Osteocyte (in vitro differentiated cells): ENCODE results near the gene OGA. TPM values are rescaled to one million over a fixed set of nuclear protein-coding genes. Genes with fewer than 3 reads are reported as not detected.

ENCODE experiments used
- DNase-seq: peaks from one replicate; pipeline ENCODE4 v3.0.0; 2021; ENCODE audit warnings: mixed read lengths; ENCODE audit not compliant: unreplicated experiment; ENCODE audit errors: extremely low spot score
- H3K27ac Mint-ChIP-seq: one replicate; pipeline ENCODE4 v1.8.0; 2021; ENCODE audit warnings: mild to moderate bottlenecking, mixed read lengths; ENCODE audit not compliant: unreplicated experiment
- H3K27me3 Mint-ChIP-seq: one replicate; pipeline ENCODE4 v1.8.0; 2021; ENCODE audit warnings: mixed read lengths; ENCODE audit not compliant: unreplicated experiment
- H3K36me3 Mint-ChIP-seq: one replicate; pipeline ENCODE4 v1.8.0; 2021; ENCODE audit warnings: mixed read lengths; ENCODE audit not compliant: unreplicated experiment
- H3K4me1 Mint-ChIP-seq: one replicate; pipeline ENCODE4 v1.8.0; 2021; ENCODE audit warnings: mixed read lengths; ENCODE audit not compliant: unreplicated experiment
- H3K4me3 Mint-ChIP-seq: one replicate; pipeline ENCODE4 v1.8.0; 2021; ENCODE audit warnings: mild to moderate bottlenecking, moderate library complexity, mixed read lengths; ENCODE audit not compliant: unreplicated experiment
- H3K9me3 Mint-ChIP-seq: one replicate; pipeline ENCODE4 v1.8.0; 2021; ENCODE audit warnings: mixed read lengths; ENCODE audit not compliant: unreplicated experiment
- total RNA-seq: library from RNA; stranded (reverse); gene quantifications from 2 replicates; pipeline ENCODE4 v1.2.1, GENCODE V29; 2021
- TF ChIP-seq, protein P1 (sequence below): fragments of 200-600 bp; sonication (generic); IDR thresholded peaks from 2 replicates; pipeline ENCODE4 v1.5.0; 2021; ENCODE audit warnings: antibody characterized with exemption, mild to moderate bottlenecking, moderate library complexity

Gene OGA
- total RNA-seq, 1 donor from 2014 or later = 113 TPM

DNA sequence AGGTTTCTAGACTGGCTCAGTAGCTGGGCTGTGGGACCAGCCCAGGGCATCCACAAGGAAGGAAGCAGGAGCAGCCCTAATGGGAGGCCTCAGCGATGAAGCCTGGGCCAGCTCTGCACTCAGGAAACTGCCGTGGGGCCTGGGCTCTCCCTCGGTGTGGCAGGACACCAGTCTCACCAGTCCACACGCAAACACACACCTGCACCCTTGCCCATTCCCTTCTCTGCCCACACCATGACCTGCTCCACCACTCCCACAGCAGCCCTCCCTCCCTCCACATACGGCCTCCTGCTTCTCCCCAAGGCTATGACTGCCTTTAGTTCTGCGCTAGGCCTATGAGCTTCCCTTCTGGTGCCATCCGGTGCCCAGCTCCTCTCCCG, 49.5 kb downstream of the OGA start:
- no peaks in the 10 kb centered on the region for H3K9me3 Mint-ChIP-seq
- no peak for DNase-seq
- TF ChIP-seq, protein P1, sequence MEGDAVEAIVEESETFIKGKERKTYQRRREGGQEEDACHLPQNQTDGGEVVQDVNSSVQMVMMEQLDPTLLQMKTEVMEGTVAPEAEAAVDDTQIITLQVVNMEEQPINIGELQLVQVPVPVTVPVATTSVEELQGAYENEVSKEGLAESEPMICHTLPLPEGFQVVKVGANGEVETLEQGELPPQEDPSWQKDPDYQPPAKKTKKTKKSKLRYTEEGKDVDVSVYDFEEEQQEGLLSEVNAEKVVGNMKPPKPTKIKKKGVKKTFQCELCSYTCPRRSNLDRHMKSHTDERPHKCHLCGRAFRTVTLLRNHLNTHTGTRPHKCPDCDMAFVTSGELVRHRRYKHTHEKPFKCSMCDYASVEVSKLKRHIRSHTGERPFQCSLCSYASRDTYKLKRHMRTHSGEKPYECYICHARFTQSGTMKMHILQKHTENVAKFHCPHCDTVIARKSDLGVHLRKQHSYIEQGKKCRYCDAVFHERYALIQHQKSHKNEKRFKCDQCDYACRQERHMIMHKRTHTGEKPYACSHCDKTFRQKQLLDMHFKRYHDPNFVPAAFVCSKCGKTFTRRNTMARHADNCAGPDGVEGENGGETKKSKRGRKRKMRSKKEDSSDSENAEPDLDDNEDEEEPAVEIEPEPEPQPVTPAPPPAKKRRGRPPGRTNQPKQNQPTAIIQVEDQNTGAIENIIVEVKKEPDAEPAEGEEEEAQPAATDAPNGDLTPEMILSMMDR = no peak
- H3K27me3 Mint-ChIP-seq = peaks cover 70% of the 10 kb centered on the region
- no peak overlapping the region for H3K4me3 Mint-ChIP-seq
- H3K27ac Mint-ChIP-seq = no peak overlapping the region
- H3K36me3 Mint-ChIP-seq = no peaks in the 10 kb centered on the region
- peaks cover 6% of the 10 kb centered on the region for H3K4me1 Mint-ChIP-seq

DNA sequence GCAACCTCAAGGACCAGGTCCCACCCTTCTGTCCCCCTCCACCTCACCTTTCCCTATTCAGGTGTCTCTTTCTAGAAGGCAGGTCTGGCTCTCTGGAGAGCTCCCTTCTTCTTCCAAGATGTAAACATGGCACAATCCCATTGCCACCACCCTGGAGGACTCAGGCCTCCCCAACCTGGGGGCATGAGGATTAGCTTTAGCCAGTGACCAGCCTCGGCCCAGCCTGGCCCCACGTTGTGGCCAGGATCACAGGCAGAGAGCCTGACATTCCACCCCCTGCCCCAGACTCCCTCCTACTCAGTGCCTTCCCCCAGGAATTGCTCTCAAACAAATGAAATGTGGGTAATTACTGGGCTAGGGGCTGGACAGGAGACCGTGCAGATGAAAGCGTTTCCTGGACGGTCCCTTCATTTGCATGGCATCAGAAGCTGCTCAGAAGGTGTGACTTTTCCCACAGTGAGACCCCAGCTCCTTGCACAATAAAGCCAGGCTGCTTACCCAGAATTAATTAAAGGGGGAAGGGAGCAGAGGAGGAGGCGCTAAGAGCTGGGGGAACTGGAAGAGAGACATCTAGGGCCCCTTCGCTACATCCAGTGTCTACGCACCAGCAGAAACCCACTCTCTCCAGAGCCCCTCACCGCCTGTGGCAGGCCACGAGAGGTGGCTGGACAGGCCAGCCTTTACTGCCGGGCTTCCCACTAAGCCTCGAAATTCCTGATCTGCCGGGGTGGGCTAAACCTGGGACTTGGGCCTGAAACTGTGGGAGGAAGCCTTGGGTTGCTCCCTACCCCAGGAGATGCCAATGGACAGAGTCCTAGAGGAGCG, 50.1 kb downstream of the OGA start:
- Mint-ChIP-seq H3K36me3 (no peaks in the 10 kb centered on the region), H3K4me1 (peaks cover under 1% of the 10 kb centered on the region), H3K9me3 (no peaks in the 10 kb centered on the region), H3K4me3 (no peak overlapping the region), H3K27me3 (peaks cover 68% of the 10 kb centered on the region), H3K27ac (no peak overlapping the region)
- TF ChIP-seq, protein P1 = no peak
- DNase-seq = no peak

DNA sequence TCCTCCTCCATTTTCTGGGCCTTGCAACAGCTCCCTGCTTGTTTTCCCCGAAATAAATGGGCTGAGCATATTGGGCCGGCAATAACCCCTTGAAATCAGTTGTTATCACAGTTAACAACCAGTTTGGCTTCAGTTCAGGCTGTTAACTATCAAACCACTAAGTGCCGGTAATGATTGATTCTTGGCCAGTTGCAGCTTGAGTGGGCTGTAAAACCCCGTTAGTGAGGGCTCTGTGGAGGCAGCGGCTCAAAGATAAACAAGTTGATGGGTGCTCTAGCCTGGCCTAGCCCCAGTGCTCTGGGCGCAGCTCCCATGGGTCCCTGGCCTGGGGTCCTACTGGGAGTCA, 50.7 kb downstream of the OGA start:
- H3K4me3 Mint-ChIP-seq = no peak overlapping the region

DNA sequence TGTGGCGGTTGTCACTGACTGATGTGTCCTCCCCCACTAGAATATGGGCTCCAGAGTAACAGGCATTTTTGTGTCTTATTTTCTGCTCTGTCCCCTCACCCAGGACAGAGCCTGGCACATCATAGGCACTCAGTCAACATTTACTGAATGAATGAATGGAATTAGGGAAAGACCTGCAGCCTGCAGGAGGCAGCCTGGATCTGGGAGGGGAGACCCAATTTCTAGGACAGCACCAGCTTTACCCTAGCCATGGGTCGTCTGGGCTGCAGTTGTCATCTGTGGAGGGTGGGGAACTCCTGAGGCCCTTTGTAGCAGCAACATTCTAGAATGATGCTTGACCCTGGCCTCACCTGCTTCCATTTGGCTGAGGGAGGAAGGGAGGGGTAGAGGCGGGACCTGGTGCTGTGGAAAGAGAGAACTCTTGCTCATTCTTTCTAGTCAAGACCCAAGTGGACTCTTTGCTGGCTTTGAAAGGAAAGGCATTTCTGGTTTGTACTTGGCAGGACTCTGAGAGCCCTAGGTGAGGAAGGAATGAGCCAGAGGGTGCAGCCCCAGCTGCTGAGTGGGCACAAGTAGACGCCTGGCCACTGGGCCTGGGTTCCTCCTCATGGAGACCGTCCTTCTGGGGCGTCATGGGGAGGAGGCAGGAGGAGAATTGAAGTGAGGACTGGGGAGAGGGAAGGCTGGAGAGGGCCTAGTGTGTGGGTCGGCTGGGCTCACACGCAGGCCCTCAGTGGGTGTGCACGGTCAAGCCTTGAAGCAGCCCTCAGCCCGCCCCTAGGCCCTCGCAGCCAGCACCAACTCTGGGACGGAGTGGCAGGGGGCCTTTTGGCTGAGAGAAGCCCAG, 51.3 kb downstream of the OGA start:
- no peak overlapping the region for H3K27ac Mint-ChIP-seq
- H3K36me3 Mint-ChIP-seq = no peaks in the 10 kb centered on the region
- peak; percentile 65 for DNase-seq
- no peaks in the 10 kb centered on the region for H3K4me1 Mint-ChIP-seq
- peaks cover 59% of the 10 kb centered on the region for H3K27me3 Mint-ChIP-seq
- TF ChIP-seq, protein P1 = no peak
- no peaks in the 10 kb centered on the region for H3K9me3 Mint-ChIP-seq
- no peak overlapping the region for H3K4me3 Mint-ChIP-seq

More for the DNA sequence above, 50.7 kb downstream of the OGA start:
- Mint-ChIP-seq H3K4me1 (no peaks in the 10 kb centered on the region), H3K27ac (no peak overlapping the region), H3K9me3 (no peaks in the 10 kb centered on the region), H3K36me3 (no peaks in the 10 kb centered on the region), H3K27me3 (peaks cover 62% of the 10 kb centered on the region)
- TF ChIP-seq, protein P1 = no peak
- DNase-seq = no peak

DNA sequence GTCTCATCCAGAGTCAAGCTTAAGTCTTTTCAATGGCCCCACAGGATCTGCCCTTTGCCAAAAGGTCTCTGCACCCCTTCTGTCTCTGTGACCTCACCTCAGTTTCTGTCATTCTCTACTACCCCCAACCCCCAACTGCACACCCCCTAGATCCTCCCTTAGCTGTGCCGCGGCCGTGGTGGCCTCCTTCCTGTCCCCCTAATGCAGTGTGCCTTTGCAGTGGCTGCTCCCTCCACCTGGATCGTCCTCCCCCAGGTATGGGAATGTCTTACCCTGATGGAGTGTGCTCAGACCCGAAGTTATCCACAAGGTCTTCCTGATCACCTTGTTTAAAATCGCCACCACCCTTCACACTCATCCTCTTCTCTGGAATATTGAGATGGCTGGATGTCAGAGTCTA, 51.9 kb downstream of the OGA start:
- H3K4me1 Mint-ChIP-seq = no peaks in the 10 kb centered on the region
- H3K4me3 Mint-ChIP-seq = no peak overlapping the region
- H3K9me3 Mint-ChIP-seq = no peaks in the 10 kb centered on the region
- TF ChIP-seq, protein P1 = no peak
- H3K27me3 Mint-ChIP-seq = peaks cover 54% of the 10 kb centered on the region
- no peak overlapping the region for H3K27ac Mint-ChIP-seq
- H3K36me3 Mint-ChIP-seq = no peaks in the 10 kb centered on the region
- DNase-seq = peak; percentile 73
